Right forelimb (tissue), 1 donor: ENCODE results near the gene LYPD1.

ENCODE experiments used
- DNase-seq: peaks from one replicate; pipeline ENCODE4 v3.0.0-alpha.2; 2018

The LYPD1 gene

GRCh38 chr2:132668189-132668823, 1.7 kb downstream of the LYPD1 start:
- no peak for DNase-seq

- no peak for DNase-seq
Observed at GRCh38 chr2:132667706-132668105, 2.3 kb downstream of the LYPD1 start.

GRCh38 chr2:132665401-132666140, 4.4 kb downstream of the LYPD1 start:
- DNase-seq = no peak

GRCh38 chr2:132664096-132664495, 5.9 kb downstream of the LYPD1 start:
- no peak for DNase-seq

- no peak for DNase-seq
Observed at GRCh38 chr2:132662732-132663131, 7.3 kb downstream of the LYPD1 start.

- no peak for DNase-seq
Observed at GRCh38 chr2:132659331-132659730, 10.7 kb downstream of the LYPD1 start.

GRCh38 chr2:132656266-132656975, 13.6 kb downstream of the LYPD1 start:
- no peak for DNase-seq

GRCh38 chr2:132654968-132655367, 15.0 kb downstream of the LYPD1 start:
- no peak for DNase-seq

- no peak for DNase-seq
Observed at GRCh38 chr2:132654335-132654734, 15.7 kb downstream of the LYPD1 start.

GRCh38 chr2:132652474-132652873, 17.5 kb downstream of the LYPD1 start:
- no peak for DNase-seq

GRCh38 chr2:132651115-132652045, 18.6 kb downstream of the LYPD1 start:
- DNase-seq = no peak

GRCh38 chr2:132646540-132647108, 23.4 kb downstream of the LYPD1 start:
- no peak for DNase-seq

GRCh38 chr2:132645722-132646539, 24.1 kb downstream of the LYPD1 start:
- DNase-seq = no peak

- no peak for DNase-seq
Observed at GRCh38 chr2:132645176-132645575, 24.8 kb downstream of the LYPD1 start.

GRCh38 chr2:132642415-132642814, 27.6 kb downstream of the LYPD1 start:
- DNase-seq = no peak

GRCh38 chr2:132641819-132642218, 28.2 kb downstream of the LYPD1 start:
- no peak for DNase-seq

GRCh38 chr2:132640116-132640515, 29.9 kb downstream of the LYPD1 start:
- DNase-seq = no peak

GRCh38 chr2:132638313-132639040, 31.5 kb downstream of the LYPD1 start:
- no peak for DNase-seq

GRCh38 chr2:132636346-132636745, 33.7 kb downstream of the LYPD1 start:
- no peak for DNase-seq

GRCh38 chr2:132633635-132634034, 36.4 kb downstream of the LYPD1 start:
- DNase-seq = no peak
